ENCODE measurements around the gene SF3B6.

DNA sequence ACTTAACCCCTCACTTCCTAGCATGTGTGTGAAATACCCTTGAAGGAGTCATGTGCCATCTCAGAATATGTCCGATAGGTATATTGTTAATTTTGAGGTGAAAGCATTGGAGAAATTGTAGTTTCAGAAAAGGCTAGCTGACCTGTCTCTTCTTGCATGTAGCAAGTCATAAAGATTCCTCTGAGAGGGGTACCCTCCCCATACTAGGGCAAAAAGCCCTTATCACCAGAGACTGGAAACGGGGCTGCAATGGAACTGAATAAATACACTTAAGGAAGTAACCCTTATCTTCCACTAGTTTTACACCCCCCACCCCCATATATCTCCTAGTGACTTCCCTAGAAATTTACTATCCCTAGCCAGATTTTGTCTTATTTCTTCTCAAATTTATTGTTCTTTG, 1.8 kb upstream of the SF3B6 start:
- TF ChIP-seq, protein P1, sequence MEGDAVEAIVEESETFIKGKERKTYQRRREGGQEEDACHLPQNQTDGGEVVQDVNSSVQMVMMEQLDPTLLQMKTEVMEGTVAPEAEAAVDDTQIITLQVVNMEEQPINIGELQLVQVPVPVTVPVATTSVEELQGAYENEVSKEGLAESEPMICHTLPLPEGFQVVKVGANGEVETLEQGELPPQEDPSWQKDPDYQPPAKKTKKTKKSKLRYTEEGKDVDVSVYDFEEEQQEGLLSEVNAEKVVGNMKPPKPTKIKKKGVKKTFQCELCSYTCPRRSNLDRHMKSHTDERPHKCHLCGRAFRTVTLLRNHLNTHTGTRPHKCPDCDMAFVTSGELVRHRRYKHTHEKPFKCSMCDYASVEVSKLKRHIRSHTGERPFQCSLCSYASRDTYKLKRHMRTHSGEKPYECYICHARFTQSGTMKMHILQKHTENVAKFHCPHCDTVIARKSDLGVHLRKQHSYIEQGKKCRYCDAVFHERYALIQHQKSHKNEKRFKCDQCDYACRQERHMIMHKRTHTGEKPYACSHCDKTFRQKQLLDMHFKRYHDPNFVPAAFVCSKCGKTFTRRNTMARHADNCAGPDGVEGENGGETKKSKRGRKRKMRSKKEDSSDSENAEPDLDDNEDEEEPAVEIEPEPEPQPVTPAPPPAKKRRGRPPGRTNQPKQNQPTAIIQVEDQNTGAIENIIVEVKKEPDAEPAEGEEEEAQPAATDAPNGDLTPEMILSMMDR (IDR thresholded peaks at IDR 0.05) = no peak
- no peak for TF ChIP-seq EP300 (IDR thresholded peaks at IDR 0.05)
- no peak for TF ChIP-seq POLR2A (IDR thresholded peaks at IDR 0.05; ENCODE audit: low read depth)
